Small intestine (tissue), 7 donors: ENCODE data around the gene SERINC3. TPM values are rescaled to one million over a fixed set of nuclear protein-coding genes. Genes with fewer than 3 reads are reported as not detected.

Experiments
- DNase-seq, 2 donors: peaks; one replicate each; pipeline versions ENCODE4 v3.0.0 to v3.0.0-alpha.2; 2013
- FAIRE-seq: peaks from 2 replicates; lab custom pipeline; 2012; peaks lifted over from hg19 to GRCh38; lab: Jason Lieb, UNC
- H3K27ac ChIP-seq, 3 donors: one replicate each; pipeline ENCODE4 v1.5.1; 2013; ENCODE audit warnings: low read length in 2 of 3, mild to moderate bottlenecking in 2 of 3, control low read depth in 1 of 3, inconsistent platforms in 1 of 3, low read depth in 1 of 3, moderate library complexity in 1 of 3
- H3K27me3 ChIP-seq, 3 donors: one replicate each; pipeline ENCODE4 v1.6.1; 2013; ENCODE audit warnings: low read length in 3 of 3, inconsistent platforms in 1 of 3; ENCODE audit not compliant: control insufficient read depth in 3 of 3, insufficient read depth in 3 of 3
- H3K36me3 ChIP-seq, 3 donors: one replicate each; pipeline ENCODE4 v1.6.1; 2013; ENCODE audit warnings: low read length in 3 of 3, inconsistent platforms in 1 of 3, low read depth in 1 of 3, mild to moderate bottlenecking in 1 of 3, moderate library complexity in 1 of 3; ENCODE audit not compliant: control insufficient read depth in 3 of 3, insufficient read depth in 2 of 3
- H3K4me1 ChIP-seq, 3 donors: one replicate each; pipeline ENCODE4 v1.6.1; 2013; ENCODE audit warnings: low read length in 2 of 3, inconsistent platforms in 1 of 3, low read depth in 1 of 3, mild to moderate bottlenecking in 1 of 3, moderate library complexity in 1 of 3; ENCODE audit not compliant: control insufficient read depth in 3 of 3, insufficient read depth in 2 of 3
- H3K4me3 ChIP-seq, 3 donors: one replicate each; pipeline ENCODE4 v1.5.1; 2013; ENCODE audit warnings: low read length in 3 of 3, control low read depth in 1 of 3, inconsistent platforms in 1 of 3, low read depth in 1 of 3, mild to moderate bottlenecking in 1 of 3, moderate library complexity in 1 of 3
- H3K9me3 ChIP-seq, 2 donors: one replicate each; pipeline ENCODE4 v1.6.1; 2013; ENCODE audit warnings: low read depth in 1 of 2, low read length in 1 of 2; ENCODE audit not compliant: control insufficient read depth in 2 of 2, insufficient read depth in 1 of 2
- WGBS, 3 donors: extraction: QIAGEN DNeasy Blood & Tissue Kit; methylation state at CpG; one replicate each; pipeline ENCODE4 v1.1.7; 2013; 5-methylcytosine and 5-hydroxymethylcytosine counted together
- polyA plus RNA-seq, 4 donors: library from polyadenylated mRNA; stranded (reverse) in 3 of 4; unstranded in 1 of 4; fragments of 200-250 nt in 3 of 4; fragments of 120-200 nt in 1 of 4; gene quantifications; one replicate each; pipeline versions ENCODE4 v1.2.1 to v1.2.3, GENCODE V29; 2013
- donor health status: healthy with polysubstance abuse.
- donor health status: control.
- donor health status: control.
- donor health status: Bipolar disorder and iron deficiency.
- donor health status: healthy.

The SERINC3 gene
- polyA plus RNA-seq, 4 donors = 13.2 to 74.8 (median 39.6) TPM

DNA sequence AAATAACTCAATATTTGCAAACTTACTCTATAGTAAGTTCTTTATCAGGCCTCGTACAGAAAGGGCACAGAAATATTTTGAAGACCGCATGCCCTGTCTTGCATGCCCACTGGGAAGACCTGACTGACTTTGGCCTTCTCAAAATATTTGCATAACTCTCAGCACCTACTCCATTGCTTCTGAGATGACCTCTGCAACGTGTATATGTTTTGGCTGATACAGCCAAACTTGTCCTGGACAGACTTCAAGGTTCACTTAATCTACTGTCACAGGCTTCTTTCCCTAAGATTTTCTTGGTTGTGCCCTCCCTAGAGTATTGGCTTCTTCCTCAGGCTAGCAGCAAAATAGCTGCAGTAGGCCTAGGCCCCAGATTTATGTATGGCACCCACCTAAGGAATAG, 21.5 kb upstream of the SERINC3 start:
- Histone ChIP-seq H3K4me1 (peaks cover 0 to 3% (median 0%) of the 10 kb centered on the region in 3 donors), H3K27me3 (no peaks in the 10 kb centered on the region), H3K36me3 (no peaks in the 10 kb centered on the region), H3K9me3 (no peaks in the 10 kb centered on the region), H3K27ac (no peak overlapping the region), H3K4me3 (no peak overlapping the region)
- DNase-seq (no peak), FAIRE-seq (no peak)
- WGBS, 3 donors = 79 to 81% (median 80%) methylated on average over 3 of the region's 3 CpGs

GRCh38 chr20:44542890-44543289, 21.0 kb upstream of the SERINC3 start:
- 59 to 86% (median 77%) methylated on average over 1 of the region's 1 CpG for WGBS, 3 donors
- no peak overlapping the region for H3K27ac ChIP-seq
- H3K27me3 ChIP-seq = no peaks in the 10 kb centered on the region
- peaks cover 0 to 3% (median 0%) of the 10 kb centered on the region in 3 donors for H3K4me1 ChIP-seq
- H3K9me3 ChIP-seq = no peaks in the 10 kb centered on the region
- DNase-seq = no peak
- no peaks in the 10 kb centered on the region for H3K36me3 ChIP-seq
- no peak for FAIRE-seq
- H3K4me3 ChIP-seq = no peak overlapping the region

GRCh38 chr20:44541992-44542391, 20.1 kb upstream of the SERINC3 start:
- Histone ChIP-seq H3K27me3 (no peaks in the 10 kb centered on the region), H3K4me1 (peaks cover 0 to 3% (median 0%) of the 10 kb centered on the region in 3 donors), H3K9me3 (no peaks in the 10 kb centered on the region), H3K27ac (peak overlapping the region in 2 of 3 donors; percentile 21 to 70), H3K36me3 (no peaks in the 10 kb centered on the region), H3K4me3 (peak overlapping the region in 1 of 3 donors; percentile 5)
- WGBS, 3 donors = 26 to 44% (median 30%) methylated on average over 4 of the region's 4 CpGs
- DNase-seq (peak in 1 of 2 donors; percentile 77), FAIRE-seq (no peak)

- peaks cover 0 to 3% (median 0%) of the 10 kb centered on the region in 3 donors for H3K4me1 ChIP-seq
- H3K4me3 ChIP-seq = no peak overlapping the region
- WGBS, 3 donors = 77 to 88% (median 86%) methylated on average over 6 of the region's 6 CpGs
- no peak for DNase-seq
- H3K36me3 ChIP-seq = no peaks in the 10 kb centered on the region
- no peaks in the 10 kb centered on the region for H3K27me3 ChIP-seq
- H3K9me3 ChIP-seq = no peaks in the 10 kb centered on the region
- no peak for FAIRE-seq
- no peak overlapping the region for H3K27ac ChIP-seq
These were observed 19.0 kb upstream of the SERINC3 start for GRCh38 chr20:44540834-44541233.

- H3K27me3 ChIP-seq = no peaks in the 10 kb centered on the region
- H3K9me3 ChIP-seq = no peaks in the 10 kb centered on the region
- H3K4me1 ChIP-seq = peaks cover 0 to 4% (median 0%) of the 10 kb centered on the region in 3 donors
- no peak overlapping the region for H3K27ac ChIP-seq
- H3K36me3 ChIP-seq = no peaks in the 10 kb centered on the region
- H3K4me3 ChIP-seq = no peak overlapping the region
- FAIRE-seq (no peak), DNase-seq (no peak)
- WGBS, 3 donors = 83 to 97% (median 88%) methylated on average over 1 of the region's 1 CpG
These were observed 16.1 kb upstream of the SERINC3 start for GRCh38 chr20:44537993-44538392.

- Histone ChIP-seq H3K4me3 (no peak overlapping the region), H3K27ac (peak overlapping the region in 1 of 3 donors; percentile 3), H3K9me3 (no peaks in the 10 kb centered on the region), H3K4me1 (peaks cover 0 to 8% (median 0%) of the 10 kb centered on the region in 3 donors), H3K27me3 (no peaks in the 10 kb centered on the region), H3K36me3 (no peaks in the 10 kb centered on the region)
- FAIRE-seq (no peak), DNase-seq (no peak)
- 81 to 96% (median 90%) methylated on average over 3 of the region's 3 CpGs for WGBS, 3 donors
These were observed 14.3 kb upstream of the SERINC3 start for GRCh38 chr20:44536175-44536574.

- FAIRE-seq (no peak), DNase-seq (no peak)
- Histone ChIP-seq H3K27ac (no peak overlapping the region), H3K36me3 (no peaks in the 10 kb centered on the region), H3K4me3 (no peak overlapping the region), H3K27me3 (no peaks in the 10 kb centered on the region), H3K4me1 (peaks cover 0 to 10% (median 0%) of the 10 kb centered on the region in 3 donors), H3K9me3 (no peaks in the 10 kb centered on the region)
- WGBS, 3 donors = 79 to 87% (median 80%) methylated on average over 4 of the region's 4 CpGs
These were observed 12.1 kb upstream of the SERINC3 start for GRCh38 chr20:44533928-44534327.

DNA sequence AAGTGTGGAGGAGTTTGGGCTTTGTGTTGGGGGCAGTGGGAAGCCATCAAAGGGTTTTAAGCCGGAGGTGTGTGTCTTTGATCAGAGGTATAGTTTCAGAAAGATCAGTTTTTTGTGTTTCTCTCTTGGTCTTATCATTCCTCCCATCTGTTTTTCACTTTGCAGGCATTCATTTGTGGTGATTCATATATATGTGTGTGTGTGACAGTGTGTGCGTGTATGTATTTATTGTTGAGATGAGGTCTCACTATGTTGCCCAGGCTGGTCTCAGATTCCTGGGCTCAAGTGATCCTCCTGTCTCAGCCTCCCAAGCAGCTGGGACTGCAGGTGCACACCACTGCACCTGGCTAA, 11.1 kb upstream of the SERINC3 start:
- WGBS, 3 donors = 71 to 83% (median 78%) methylated on average over 2 of the region's 2 CpGs
- no peaks in the 10 kb centered on the region for H3K36me3 ChIP-seq
- DNase-seq (no peak), FAIRE-seq (no peak)
- H3K27ac ChIP-seq = peak overlapping the region in 1 of 3 donors; percentile 11
- H3K27me3 ChIP-seq = no peaks in the 10 kb centered on the region
- peak overlapping the region in 1 of 3 donors; percentile 85 for H3K4me3 ChIP-seq
- peaks cover 0 to 10% (median 0%) of the 10 kb centered on the region in 3 donors for H3K4me1 ChIP-seq
- H3K9me3 ChIP-seq = no peaks in the 10 kb centered on the region
